GM21737 (cell line): ENCODE results near the gene SOAT1.
"Not testable (repeated sequence)": the region's sequence is repeated elsewhere in the genome, so short reads cannot be mapped to it uniquely, and the experiment has no call there.

ENCODE experiments used
- ATAC-seq: cut with Tn5 transposase; IDR thresholded peaks from one replicate; pipeline ENCODE4 v1.9.1; 2021; ENCODE audit warnings: mild to moderate bottlenecking, moderate library complexity; ENCODE audit not compliant: unreplicated experiment

SOAT1 gene

GRCh38 chr1:179293340-179294327 lies at the start of gene SOAT1:
TSS of gene SOAT1 (plus strand) at chr1:179293797. CDS start at chr1:179302685, 8,888 bp downstream.
- peak; percentile 96 for ATAC-seq

GRCh38 chr1:179245426-179245825 lies 48.2 kb upstream of the SOAT1 start:
- not testable (repeated sequence) for ATAC-seq

DNA sequence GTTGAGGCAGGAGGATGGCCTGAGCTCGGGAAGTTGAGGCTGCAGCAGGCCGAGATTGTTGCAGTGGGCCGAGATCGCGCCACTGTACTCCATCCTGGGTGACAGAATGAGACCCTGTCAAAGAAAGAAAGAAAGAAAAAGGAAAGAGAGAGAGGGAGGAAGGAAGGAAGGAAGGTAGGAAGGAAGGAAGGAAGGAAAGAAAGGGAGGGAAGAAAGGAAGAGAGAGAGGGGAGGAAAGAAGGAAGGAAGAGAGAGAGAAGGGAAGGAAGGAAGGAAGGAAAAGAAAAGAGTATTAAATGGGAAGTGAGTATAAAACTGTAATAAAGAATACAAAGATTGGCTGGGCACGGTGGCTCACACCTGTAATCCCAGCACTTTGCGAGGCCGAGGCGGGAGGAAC lies 45.7 kb upstream of the SOAT1 start:
- ATAC-seq: no peak

DNA sequence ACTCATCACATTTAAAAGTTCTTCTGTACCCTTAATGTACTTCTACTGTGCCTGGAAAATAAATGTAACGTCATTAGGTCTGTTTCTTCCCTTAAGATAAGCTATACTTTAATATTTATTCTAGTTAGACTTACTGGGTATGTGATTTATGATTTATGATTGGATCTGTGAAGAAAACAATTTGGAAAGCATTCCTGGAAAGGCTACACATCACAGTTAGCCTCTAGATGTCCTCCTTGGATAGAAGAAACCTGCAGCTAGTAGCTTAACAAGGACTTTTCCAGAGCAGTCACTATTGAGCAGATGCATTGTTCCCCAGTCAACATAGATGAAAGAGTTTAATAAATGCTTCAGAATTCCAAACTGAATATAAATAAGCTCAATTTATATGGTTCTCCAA lies 41.9 kb upstream of the SOAT1 start:
- ATAC-seq: no peak

DNA sequence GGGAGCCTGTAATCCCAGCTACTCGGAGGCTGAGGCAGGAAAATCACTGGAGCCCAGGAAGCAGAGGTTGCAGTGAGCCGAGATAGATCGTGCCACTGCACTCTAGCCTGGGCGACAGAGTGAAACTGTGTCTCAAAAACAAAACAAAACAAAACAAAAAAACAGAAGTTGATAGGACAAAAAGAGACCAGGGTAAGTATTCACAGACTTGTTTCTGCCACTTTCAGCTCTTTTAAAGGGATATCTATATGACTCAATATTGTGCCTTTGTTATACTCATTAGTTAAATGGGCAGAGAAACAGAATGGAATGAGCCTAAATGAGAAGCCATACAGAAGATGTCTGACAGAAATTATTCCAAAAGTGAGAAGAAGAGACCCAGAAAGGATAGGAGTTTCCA lies 41.0 kb upstream of the SOAT1 start:
- ATAC-seq: no peak

GRCh38 chr1:179253286-179253972 lies 40.2 kb upstream of the SOAT1 start:
- no peak for ATAC-seq

- no peak for ATAC-seq
Measured at GRCh38 chr1:179262183-179262582, 31.4 kb upstream of the SOAT1 start.

- no peak for ATAC-seq
Measured at GRCh38 chr1:179263121-179263520, 30.5 kb upstream of the SOAT1 start.

DNA sequence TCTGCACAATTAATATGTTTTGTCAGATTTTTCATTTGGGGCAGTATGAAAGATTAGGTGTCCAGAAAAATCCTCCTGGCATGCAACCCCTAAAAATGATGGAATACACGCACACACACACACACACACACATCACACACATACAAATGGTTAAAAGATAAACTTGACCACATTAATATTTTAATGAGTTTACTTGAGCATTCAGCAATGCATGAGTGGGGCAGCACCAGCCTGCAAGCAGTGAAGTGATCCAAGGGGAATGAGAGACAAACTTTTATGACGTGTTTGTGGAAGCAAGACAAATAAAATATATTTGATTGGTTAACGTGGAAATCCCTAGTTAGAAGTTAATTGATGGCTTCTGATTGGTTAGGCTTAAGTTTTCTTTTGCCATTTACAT lies 29.1 kb upstream of the SOAT1 start:
- no peak for ATAC-seq

- ATAC-seq: no peak
Measured at GRCh38 chr1:179269071-179269470, 24.5 kb upstream of the SOAT1 start.

DNA sequence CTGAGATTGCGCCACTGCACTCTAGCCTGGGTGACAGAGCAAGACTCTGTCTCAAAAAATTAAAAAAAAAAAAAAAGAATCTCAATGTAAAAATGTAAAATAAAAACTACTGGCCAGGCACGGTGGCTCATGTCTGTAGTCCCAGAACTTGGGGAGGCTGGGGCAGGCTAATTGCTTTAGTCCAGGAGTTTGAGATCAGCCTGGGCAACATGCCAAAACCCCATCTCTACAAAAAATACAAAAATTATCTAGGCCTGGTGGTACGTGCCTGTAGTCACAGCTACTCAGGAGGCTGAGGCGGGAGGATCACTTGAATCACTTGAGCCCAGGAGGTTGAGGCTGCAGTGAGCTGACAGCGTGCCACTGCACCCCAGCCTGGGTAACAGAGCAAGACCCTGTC lies 19.2 kb upstream of the SOAT1 start:
- ATAC-seq: not testable (repeated sequence)

- ATAC-seq: no peak
Measured at GRCh38 chr1:179278920-179279319, 14.7 kb upstream of the SOAT1 start.

- ATAC-seq: no peak
Measured at GRCh38 chr1:179283992-179284391, 9.6 kb upstream of the SOAT1 start.

- no peak for ATAC-seq
Measured at GRCh38 chr1:179287946-179288345, 5.7 kb upstream of the SOAT1 start.

DNA sequence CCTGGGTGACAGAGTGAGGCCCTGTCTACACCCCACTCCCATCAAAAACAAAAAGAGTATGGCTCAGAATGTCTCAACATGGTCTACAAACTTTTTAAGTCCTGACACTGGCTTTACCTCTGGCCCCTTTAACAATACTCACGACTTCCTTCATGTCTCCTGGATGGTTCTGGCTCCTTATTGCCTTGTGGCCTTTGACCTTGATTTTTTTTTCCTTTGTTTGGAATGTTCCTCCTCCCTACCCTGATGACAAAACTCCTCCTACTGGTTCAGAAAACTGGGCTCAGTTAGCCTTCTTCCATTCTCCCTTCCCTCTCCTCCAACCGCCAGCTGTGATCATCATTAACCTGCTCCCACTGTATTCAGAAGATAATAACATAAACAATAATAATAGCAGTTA lies 4.6 kb upstream of the SOAT1 start:
- no peak for ATAC-seq

DNA sequence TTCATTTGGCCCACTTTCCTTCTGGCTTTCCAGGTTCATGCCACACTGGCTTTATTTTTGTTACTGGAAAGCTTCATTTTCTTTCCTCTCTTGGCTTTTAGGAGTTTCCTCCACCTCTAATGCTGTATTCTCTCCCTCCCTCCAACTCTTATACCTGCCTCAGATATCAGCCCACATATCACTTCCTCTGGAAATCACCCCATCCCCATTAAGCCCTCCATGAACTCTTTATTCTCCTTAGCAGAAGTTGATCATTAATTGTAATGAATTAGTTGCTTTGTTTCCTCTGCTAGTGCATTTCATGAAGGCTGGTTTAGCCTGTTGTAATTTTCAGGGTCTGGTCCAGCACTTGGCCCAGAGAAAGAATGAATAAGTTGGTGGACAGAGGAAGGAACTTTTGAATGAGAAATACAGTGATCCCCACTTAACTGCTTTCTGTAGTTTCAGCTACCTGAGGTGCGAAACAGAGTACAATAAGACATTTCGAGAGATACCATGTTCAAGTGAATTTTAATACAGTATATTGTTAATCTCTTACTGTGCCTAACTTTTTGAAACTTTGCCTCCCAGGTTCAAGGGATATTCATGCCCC lies 1.7 kb downstream of the SOAT1 start:
- no peak for ATAC-seq

GRCh38 chr1:179296356-179297104 lies 2.9 kb downstream of the SOAT1 start:
- no peak for ATAC-seq

DNA sequence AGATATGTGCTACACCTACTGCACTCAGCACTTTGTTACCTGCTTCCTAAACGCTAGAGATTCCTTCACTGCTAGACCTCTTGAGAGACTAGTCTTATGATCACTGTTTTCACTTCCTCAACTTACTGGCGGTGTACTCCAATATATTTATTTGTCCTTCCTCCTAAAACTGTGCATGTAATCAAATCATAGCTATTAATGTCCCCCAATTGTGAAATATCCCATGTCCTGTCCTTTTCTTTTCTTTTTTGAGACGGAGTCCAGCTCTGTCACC lies 3.4 kb downstream of the SOAT1 start:
- no peak for ATAC-seq

- peak; percentile 83 for ATAC-seq
Measured at GRCh38 chr1:179298952-179299351, 5.4 kb downstream of the SOAT1 start.

DNA sequence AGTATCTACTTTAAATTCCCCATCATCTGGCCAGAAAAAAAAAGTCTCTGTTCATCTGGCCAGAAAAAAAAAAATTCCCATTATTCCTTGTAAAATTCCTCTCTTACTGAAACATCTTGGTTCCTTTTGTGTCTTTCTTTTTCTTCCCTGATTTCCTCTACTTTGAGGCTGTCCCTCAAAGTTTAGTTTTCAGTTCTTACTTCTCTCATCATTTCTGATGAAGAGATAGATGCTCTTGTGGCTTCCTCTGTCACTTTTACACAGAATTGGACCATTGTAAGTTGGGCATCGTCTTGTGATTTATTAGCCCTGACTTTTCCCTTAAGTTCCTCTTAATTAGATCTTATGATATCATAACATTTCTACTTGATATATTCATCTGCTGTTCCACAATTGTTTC lies 6.5 kb downstream of the SOAT1 start:
- no peak for ATAC-seq

DNA sequence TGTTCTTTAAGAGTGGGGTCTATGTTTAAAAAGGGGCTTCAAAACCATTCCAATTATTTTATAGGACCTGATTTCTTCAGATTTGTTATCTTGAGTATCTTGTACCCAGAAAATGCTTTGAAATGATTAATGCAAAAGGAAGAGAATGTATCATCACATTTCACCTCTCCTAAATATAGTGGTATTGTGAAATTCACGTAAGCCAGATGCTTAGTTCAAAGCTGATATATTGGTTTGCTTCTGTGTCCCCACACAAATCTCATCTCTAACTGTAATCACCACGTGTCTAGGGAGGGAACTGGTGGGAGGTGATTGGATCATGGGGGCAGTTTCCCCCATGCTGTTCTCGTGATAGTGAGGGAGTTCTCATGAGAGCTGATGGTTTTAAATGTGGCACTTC lies 8.5 kb downstream of the SOAT1 start:
- no peak for ATAC-seq
